GM19463 (cell line): ENCODE data around the gene NPR3.

Source experiments
- ATAC-seq: cut with Tn5 transposase; IDR thresholded peaks from one replicate; pipeline ENCODE4 v1.9.1; 2021; ENCODE audit warnings: mild to moderate bottlenecking, moderate library complexity; ENCODE audit not compliant: unreplicated experiment

The NPR3 gene

GRCh38 chr5:32754284-32754683 lies 43.2 kb downstream of the NPR3 start:
- no peak for ATAC-seq

- ATAC-seq = no peak
Measured at GRCh38 chr5:32760091-32760509, 49.0 kb downstream of the NPR3 start.

- ATAC-seq = no peak
Measured at GRCh38 chr5:32765266-32765665, 54.1 kb downstream of the NPR3 start.

- ATAC-seq = no peak
Measured at GRCh38 chr5:32767948-32768467, 56.9 kb downstream of the NPR3 start.

GRCh38 chr5:32769711-32770110 lies 58.6 kb downstream of the NPR3 start:
- ATAC-seq = no peak

GRCh38 chr5:32770444-32770843 lies 59.3 kb downstream of the NPR3 start:
- no peak for ATAC-seq

- ATAC-seq = no peak
Measured at GRCh38 chr5:32771037-32771436, 59.9 kb downstream of the NPR3 start.

GRCh38 chr5:32773944-32774343 lies 62.8 kb downstream of the NPR3 start:
- no peak for ATAC-seq

GRCh38 chr5:32776200-32776599 lies 65.1 kb downstream of the NPR3 start:
- ATAC-seq = no peak

GRCh38 chr5:32777222-32777621 lies 66.1 kb downstream of the NPR3 start:
- peak; percentile 69 for ATAC-seq

- ATAC-seq = no peak
Measured at GRCh38 chr5:32777733-32778132, 66.6 kb downstream of the NPR3 start.

GRCh38 chr5:32778403-32778802 lies 67.3 kb downstream of the NPR3 start:
- no peak for ATAC-seq

- ATAC-seq = no peak
Measured at GRCh38 chr5:32779754-32780415, 68.8 kb downstream of the NPR3 start.

GRCh38 chr5:32780508-32780919 lies 69.4 kb downstream of the NPR3 start:
- no peak for ATAC-seq

- no peak for ATAC-seq
Measured at GRCh38 chr5:32783661-32784060, 72.5 kb downstream of the NPR3 start.

- peak; percentile 61 for ATAC-seq
Measured at GRCh38 chr5:32785611-32786254, 74.6 kb downstream of the NPR3 start.

- no peak for ATAC-seq
Measured at GRCh38 chr5:32786311-32786710, 75.2 kb downstream of the NPR3 start.

- ATAC-seq = no peak
Measured at GRCh38 chr5:32790411-32790951, 79.4 kb downstream of the NPR3 start.

GRCh38 chr5:32791536-32792243 lies 80.6 kb downstream of the NPR3 start:
- ATAC-seq = no peak

- ATAC-seq = no peak
Measured at GRCh38 chr5:32794086-32794485, 83.0 kb downstream of the NPR3 start.

- ATAC-seq = no peak
Measured at GRCh38 chr5:32802764-32803163, 91.6 kb downstream of the NPR3 start.

GRCh38 chr5:32803656-32804055 lies 92.5 kb downstream of the NPR3 start:
- no peak for ATAC-seq
